ENCODE data around the gene GRAP. TPM values are rescaled to one million over a fixed set of nuclear protein-coding genes. Genes with fewer than 3 reads are reported as not detected.
"Not testable (repeated sequence)": the region's sequence is repeated elsewhere in the genome, so short reads cannot be mapped to it uniquely, and the experiment has no call there.

The GRAP gene
- polyA plus RNA-seq, 4 donors = 2.7 to 8.1 (median 5.9) TPM; not detected in 1

DNA sequence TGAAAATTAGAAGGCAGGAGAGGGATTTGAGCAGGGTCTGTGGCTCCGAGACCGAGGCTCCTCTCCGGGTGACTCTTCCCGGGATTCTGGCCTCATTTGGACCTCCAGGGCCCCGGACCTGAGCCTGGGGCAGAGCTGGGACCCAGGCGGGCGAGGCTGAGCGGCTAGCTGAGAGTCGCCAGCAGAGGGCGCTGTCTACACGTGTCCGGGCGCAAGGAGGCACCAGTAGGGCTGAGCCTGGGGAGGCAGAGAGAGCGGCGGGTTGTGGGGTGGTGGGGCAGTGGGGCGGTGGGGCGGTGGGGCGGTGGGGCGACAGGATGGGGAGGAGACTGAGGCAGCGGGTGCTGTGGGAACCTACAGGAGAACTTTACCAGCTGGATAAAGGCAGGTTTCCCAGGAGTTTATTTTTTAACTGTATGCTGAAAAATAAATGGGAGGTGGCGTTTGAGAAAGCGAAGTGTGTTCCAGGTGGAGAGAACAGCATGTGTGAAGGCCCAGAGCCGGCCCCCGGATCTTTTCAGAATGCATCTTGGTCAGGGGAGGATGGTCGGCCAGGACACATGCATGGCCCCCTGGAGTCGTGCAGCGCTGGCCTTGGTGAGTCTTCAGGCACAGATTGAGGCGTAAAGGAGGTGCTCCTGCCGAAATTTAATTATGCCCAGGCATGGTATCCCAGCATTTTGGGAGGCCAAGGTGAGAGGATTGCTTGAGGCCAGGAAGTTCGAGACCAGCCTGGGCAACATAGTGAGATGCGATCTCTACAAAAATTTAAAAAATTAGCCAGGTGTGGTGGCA lies 29.8 kb upstream of the GRAP start:
- DNase-seq; H3K4me3 ChIP-seq (ENCODE audit: low read depth in 1 of 3, low read length in 3 of 3); FAIRE-seq: not testable (repeated sequence)

DNA sequence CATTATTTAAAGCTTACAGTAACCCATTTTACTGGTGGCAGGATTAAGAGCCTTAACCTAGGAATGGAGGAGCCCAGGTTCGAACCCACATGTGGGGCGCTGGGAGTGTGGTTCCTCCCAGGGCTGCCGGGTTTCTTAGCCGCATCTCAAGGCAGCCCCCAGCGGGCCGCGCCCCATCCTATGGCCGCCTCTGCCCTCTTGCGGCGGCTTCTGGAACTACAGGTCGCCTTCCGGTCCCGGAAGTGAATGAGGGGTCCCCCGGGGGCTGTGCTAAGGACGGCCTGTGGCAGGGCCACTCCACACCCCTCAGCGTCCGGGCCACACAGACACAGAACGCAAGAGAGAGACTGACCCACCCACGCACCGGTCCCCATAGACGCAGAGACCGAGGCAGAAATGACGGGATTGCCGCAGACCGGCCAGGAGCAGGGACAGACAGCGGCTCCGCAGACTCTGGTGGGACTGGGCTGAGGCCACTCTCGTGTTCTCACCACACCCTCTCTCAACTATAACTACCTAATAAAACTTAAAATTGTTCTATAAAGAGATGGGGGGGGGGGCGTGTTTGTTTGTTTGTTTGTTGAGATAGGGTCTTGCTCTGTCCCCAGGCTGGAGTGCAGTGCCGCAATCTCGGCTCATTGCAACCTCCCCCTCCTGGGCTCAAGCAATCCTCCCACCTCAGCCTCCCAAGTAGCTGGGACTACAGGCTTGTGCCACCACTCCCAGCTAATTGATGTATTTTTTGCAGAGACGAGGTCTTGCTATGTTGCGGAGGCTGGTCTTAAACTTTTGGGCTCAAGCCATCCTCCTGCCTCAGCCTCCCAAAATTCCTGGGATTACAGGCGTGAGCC lies 23.8 kb upstream of the GRAP start:
- not testable (repeated sequence) for H3K36me3 ChIP-seq (ENCODE audit: control insufficient read depth in 3 of 3, insufficient read depth in 2 of 3, low read depth in 1 of 3, low read length in 3 of 3); H3K27ac ChIP-seq (ENCODE audit: low read depth in 1 of 3, low read length in 2 of 3); H3K9me3 ChIP-seq (ENCODE audit: control insufficient read depth in 2 of 2, insufficient read depth in 1 of 2, low read depth in 1 of 2, low read length in 1 of 2); DNase-seq; FAIRE-seq; H3K4me3 ChIP-seq (ENCODE audit: low read depth in 1 of 3, low read length in 3 of 3); H3K4me1 ChIP-seq (ENCODE audit: control insufficient read depth in 3 of 3, insufficient read depth in 2 of 3, low read depth in 1 of 3, low read length in 2 of 3); H3K27me3 ChIP-seq (ENCODE audit: control insufficient read depth in 3 of 3, insufficient read depth in 3 of 3, low read length in 3 of 3)
- WGBS, 3 donors = no CpG with 5 or more reads among the region's 34 CpGs

More for the DNA sequence above, 29.8 kb upstream of the GRAP start:
- not testable (repeated sequence) for H3K9me3 ChIP-seq (ENCODE audit: control insufficient read depth in 2 of 2, insufficient read depth in 1 of 2, low read depth in 1 of 2, low read length in 1 of 2); H3K27ac ChIP-seq (ENCODE audit: low read depth in 1 of 3, low read length in 2 of 3); H3K4me1 ChIP-seq (ENCODE audit: control insufficient read depth in 3 of 3, insufficient read depth in 2 of 3, low read depth in 1 of 3, low read length in 2 of 3); H3K27me3 ChIP-seq (ENCODE audit: control insufficient read depth in 3 of 3, insufficient read depth in 3 of 3, low read length in 3 of 3); H3K36me3 ChIP-seq (ENCODE audit: control insufficient read depth in 3 of 3, insufficient read depth in 2 of 3, low read depth in 1 of 3, low read length in 3 of 3)
- WGBS, 3 donors = 41 to 72% (median 46%) methylated on average over 5 to 10 of the region's 31 CpGs

DNA sequence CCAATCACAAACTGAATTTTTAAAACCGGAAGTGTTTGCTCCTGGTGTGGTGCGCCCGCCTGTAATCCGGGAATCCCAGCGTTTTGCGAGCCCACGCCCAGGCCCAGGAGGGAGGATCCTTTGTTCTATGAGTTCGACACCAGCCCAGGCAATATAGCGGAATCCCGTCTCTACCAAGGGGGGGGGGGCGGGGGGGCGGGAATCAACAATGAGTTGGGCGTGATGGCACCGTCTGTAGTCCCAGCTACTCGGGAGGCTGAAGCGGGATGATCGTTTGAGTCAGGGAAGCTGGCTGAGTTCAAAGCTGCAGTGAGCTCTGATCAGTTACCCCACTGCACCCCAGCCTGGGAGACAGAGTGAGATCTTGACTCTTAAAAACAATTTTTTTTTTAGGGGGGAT lies 17.6 kb upstream of the GRAP start:
- WGBS, 3 donors = 0% methylated on average over 5 to 8 of the region's 17 CpGs; no CpG with 5 or more reads in 1 of the 3 donors
- not testable (repeated sequence) for H3K27ac ChIP-seq (ENCODE audit: low read depth in 1 of 3, low read length in 2 of 3); H3K4me1 ChIP-seq (ENCODE audit: control insufficient read depth in 3 of 3, insufficient read depth in 2 of 3, low read depth in 1 of 3, low read length in 2 of 3); H3K36me3 ChIP-seq (ENCODE audit: control insufficient read depth in 3 of 3, insufficient read depth in 2 of 3, low read depth in 1 of 3, low read length in 3 of 3); H3K27me3 ChIP-seq (ENCODE audit: control insufficient read depth in 3 of 3, insufficient read depth in 3 of 3, low read length in 3 of 3); DNase-seq; H3K9me3 ChIP-seq (ENCODE audit: control insufficient read depth in 2 of 2, insufficient read depth in 1 of 2, low read depth in 1 of 2, low read length in 1 of 2); FAIRE-seq; H3K4me3 ChIP-seq (ENCODE audit: low read depth in 1 of 3, low read length in 3 of 3)

DNA sequence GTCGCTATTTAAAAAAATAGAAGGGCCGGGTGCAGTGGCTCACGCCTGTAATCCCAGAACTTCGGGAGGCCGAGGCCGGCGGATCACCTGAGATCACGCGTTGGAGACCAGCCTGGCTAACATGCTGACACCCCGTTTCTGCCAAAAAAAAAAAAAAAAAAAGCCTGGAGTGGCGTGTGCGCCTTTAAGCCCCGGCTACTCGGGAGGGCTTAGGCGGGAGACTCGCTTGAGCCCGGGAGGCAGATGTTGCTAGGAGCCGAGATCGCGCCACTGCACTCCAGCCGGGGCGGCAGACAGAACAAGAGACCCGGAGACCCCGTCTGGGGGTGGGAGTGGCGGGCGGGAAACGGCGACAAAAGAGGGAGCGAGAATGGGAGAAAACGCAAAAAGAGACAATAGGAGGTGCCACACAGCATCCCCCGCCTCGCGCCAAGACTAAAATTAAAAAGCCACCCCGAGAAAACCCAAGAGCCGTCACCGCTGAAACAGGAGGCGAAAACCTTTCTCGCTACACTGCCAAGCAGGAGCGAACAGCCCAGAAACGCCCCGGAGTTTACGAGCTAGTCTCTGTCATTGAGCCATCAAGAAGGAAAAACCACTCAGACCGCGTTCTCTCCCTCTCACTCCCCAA lies 16.7 kb upstream of the GRAP start:
- not testable (repeated sequence) for H3K4me3 ChIP-seq (ENCODE audit: low read depth in 1 of 3, low read length in 3 of 3); FAIRE-seq; DNase-seq; H3K4me1 ChIP-seq (ENCODE audit: control insufficient read depth in 3 of 3, insufficient read depth in 2 of 3, low read depth in 1 of 3, low read length in 2 of 3); H3K9me3 ChIP-seq (ENCODE audit: control insufficient read depth in 2 of 2, insufficient read depth in 1 of 2, low read depth in 1 of 2, low read length in 1 of 2); H3K36me3 ChIP-seq (ENCODE audit: control insufficient read depth in 3 of 3, insufficient read depth in 2 of 3, low read depth in 1 of 3, low read length in 3 of 3); H3K27me3 ChIP-seq (ENCODE audit: control insufficient read depth in 3 of 3, insufficient read depth in 3 of 3, low read length in 3 of 3); H3K27ac ChIP-seq (ENCODE audit: low read depth in 1 of 3, low read length in 2 of 3)
- WGBS, 3 donors = 0 to 2% (median 1%) methylated on average over 19 to 31 of the region's 44 CpGs

DNA sequence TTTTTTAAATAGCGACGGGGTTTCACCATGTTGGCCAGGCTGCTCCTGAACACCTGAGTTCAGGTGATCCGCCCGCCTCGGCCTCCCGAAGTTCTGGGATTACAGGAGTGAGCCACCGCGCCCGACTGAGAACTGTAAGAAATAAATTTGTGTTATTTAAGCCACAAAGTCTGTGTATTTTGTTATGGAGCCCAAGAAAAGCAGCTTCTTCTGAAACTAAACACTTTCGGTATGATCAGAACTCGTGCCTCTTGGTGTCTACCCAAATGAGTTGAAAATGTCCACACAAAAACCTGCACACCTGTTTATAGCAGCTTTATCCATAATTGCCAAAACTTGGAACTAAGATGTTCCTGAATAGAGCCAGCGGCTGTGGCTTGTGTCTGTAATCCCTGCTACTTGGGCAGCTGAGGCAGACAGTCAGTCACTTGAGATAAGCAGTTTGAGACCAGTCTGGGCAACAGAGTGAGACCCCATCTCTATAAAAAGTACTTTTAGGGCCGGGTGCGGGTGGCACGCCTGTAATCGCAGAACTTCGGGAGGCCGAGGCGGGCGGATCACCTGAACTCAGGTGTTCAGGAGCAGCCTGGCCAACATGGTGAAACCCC lies 16.1 kb upstream of the GRAP start:
- H3K27ac ChIP-seq (ENCODE audit: low read depth in 1 of 3, low read length in 2 of 3); H3K9me3 ChIP-seq (ENCODE audit: control insufficient read depth in 2 of 2, insufficient read depth in 1 of 2, low read depth in 1 of 2, low read length in 1 of 2); DNase-seq; FAIRE-seq; H3K4me3 ChIP-seq (ENCODE audit: low read depth in 1 of 3, low read length in 3 of 3); H3K36me3 ChIP-seq (ENCODE audit: control insufficient read depth in 3 of 3, insufficient read depth in 2 of 3, low read depth in 1 of 3, low read length in 3 of 3); H3K27me3 ChIP-seq (ENCODE audit: control insufficient read depth in 3 of 3, insufficient read depth in 3 of 3, low read length in 3 of 3); H3K4me1 ChIP-seq (ENCODE audit: control insufficient read depth in 3 of 3, insufficient read depth in 2 of 3, low read depth in 1 of 3, low read length in 2 of 3): not testable (repeated sequence)
- no CpG with 5 or more reads among the region's 20 CpGs for WGBS, 3 donors

DNA sequence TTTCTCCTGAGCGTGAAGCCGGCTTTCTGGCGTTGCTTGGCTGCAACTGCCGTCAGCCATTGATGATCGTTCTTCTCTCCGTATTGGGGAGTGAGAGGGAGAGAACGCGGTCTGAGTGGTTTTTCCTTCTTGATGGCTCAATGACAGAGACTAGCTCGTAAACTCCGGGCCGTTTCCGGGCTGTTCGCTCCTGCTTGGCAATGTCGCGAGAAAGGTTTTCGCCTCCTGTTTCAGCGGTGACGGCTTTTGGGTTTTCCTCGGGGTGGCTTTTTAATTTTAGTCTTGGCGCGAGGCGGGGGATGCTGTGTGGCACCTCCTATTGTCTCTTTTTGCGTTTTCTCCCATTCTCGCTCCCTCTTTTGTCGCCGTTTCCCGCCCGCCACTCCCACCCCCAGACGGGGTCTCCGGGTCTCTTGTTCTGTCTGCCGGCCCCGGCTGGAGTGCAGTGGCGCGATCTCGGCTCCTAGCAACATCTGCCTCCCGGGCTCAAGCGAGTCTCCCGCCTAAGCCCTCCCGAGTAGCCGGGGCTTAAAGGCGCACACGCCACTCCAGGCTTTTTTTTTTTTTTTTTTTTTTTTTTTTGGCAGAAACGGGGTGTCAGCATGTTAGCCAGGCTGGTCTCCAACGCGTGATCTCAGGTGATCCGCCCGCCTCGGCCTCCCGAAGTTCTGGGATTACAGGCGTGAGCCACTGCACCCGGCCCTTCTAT lies 15.4 kb upstream of the GRAP start:
- H3K36me3 ChIP-seq (ENCODE audit: control insufficient read depth in 3 of 3, insufficient read depth in 2 of 3, low read depth in 1 of 3, low read length in 3 of 3); FAIRE-seq; H3K4me3 ChIP-seq (ENCODE audit: low read depth in 1 of 3, low read length in 3 of 3); H3K4me1 ChIP-seq (ENCODE audit: control insufficient read depth in 3 of 3, insufficient read depth in 2 of 3, low read depth in 1 of 3, low read length in 2 of 3); H3K9me3 ChIP-seq (ENCODE audit: control insufficient read depth in 2 of 2, insufficient read depth in 1 of 2, low read depth in 1 of 2, low read length in 1 of 2); H3K27ac ChIP-seq (ENCODE audit: low read depth in 1 of 3, low read length in 2 of 3); DNase-seq; H3K27me3 ChIP-seq (ENCODE audit: control insufficient read depth in 3 of 3, insufficient read depth in 3 of 3, low read length in 3 of 3): not testable (repeated sequence)
- 0% methylated on average over 3 to 25 of the region's 51 CpGs for WGBS, 3 donors

DNA sequence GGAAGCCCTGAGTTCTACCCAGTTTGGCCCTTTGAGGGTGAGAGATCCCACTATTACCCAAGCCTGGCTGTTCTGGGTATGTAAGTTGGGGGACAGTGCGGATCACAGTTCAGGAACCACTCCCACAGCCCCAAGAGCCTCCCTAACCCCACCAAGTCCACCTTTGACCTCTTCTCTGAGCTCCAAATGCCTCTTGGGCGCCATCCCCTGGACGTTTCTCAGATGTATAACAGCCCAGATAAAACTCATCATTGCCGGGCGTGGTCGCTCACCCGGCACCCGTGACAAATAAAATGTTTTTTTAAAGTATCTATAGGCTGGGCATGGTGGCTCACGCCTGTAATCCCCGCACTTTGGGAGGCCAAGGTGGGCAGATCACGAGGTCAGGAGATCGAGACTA lies 8.7 kb upstream of the GRAP start:
- H3K9me3 ChIP-seq (ENCODE audit: control insufficient read depth in 2 of 2, insufficient read depth in 1 of 2, low read depth in 1 of 2, low read length in 1 of 2); H3K36me3 ChIP-seq (ENCODE audit: control insufficient read depth in 3 of 3, insufficient read depth in 2 of 3, low read depth in 1 of 3, low read length in 3 of 3); H3K27me3 ChIP-seq (ENCODE audit: control insufficient read depth in 3 of 3, insufficient read depth in 3 of 3, low read length in 3 of 3); FAIRE-seq; DNase-seq; H3K4me1 ChIP-seq (ENCODE audit: control insufficient read depth in 3 of 3, insufficient read depth in 2 of 3, low read depth in 1 of 3, low read length in 2 of 3); H3K27ac ChIP-seq (ENCODE audit: low read depth in 1 of 3, low read length in 2 of 3); H3K4me3 ChIP-seq (ENCODE audit: low read depth in 1 of 3, low read length in 3 of 3): not testable (repeated sequence)
- WGBS, 3 donors = no CpG with 5 or more reads among the region's 12 CpGs

DNA sequence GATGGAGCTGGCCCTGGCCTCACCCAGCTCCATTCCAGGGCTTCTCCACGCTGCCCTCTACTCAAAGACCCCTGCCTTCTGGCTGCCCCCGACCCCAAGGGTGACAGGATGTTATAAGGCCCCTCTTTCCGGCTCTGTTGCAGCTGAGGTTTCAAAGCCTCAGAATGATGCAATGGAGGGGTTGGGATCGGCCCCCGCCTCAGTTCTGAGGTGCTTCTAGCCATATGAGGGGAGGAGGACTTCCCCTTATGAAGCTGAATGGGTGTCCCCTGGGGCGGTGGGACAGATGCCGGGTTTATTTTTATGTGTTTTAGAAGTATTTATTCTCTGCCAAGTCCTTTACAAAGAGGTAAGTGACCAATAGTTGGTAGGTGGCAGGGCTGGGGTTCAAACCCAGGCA lies 2.1 kb upstream of the GRAP start:
- not testable (repeated sequence) for H3K36me3 ChIP-seq (ENCODE audit: control insufficient read depth in 3 of 3, insufficient read depth in 2 of 3, low read depth in 1 of 3, low read length in 3 of 3); DNase-seq; H3K4me1 ChIP-seq (ENCODE audit: control insufficient read depth in 3 of 3, insufficient read depth in 2 of 3, low read depth in 1 of 3, low read length in 2 of 3); FAIRE-seq; H3K27me3 ChIP-seq (ENCODE audit: control insufficient read depth in 3 of 3, insufficient read depth in 3 of 3, low read length in 3 of 3); H3K4me3 ChIP-seq (ENCODE audit: low read depth in 1 of 3, low read length in 3 of 3); H3K9me3 ChIP-seq (ENCODE audit: control insufficient read depth in 2 of 2, insufficient read depth in 1 of 2, low read depth in 1 of 2, low read length in 1 of 2); H3K27ac ChIP-seq (ENCODE audit: low read depth in 1 of 3, low read length in 2 of 3)
- 67 to 75% (median 73%) methylated on average over 1 to 4 of the region's 7 CpGs for WGBS, 3 donors
